Stimulated activated CD4-positive, alpha-beta T cell treated with anti-CD3 and anti-CD28 coated beads, Interleukin-2, amount 100 ng/mL, for 4 hours (primary cell): Measurements from ENCODE around the gene ANKRD13C.

Source experiments
- DNase-seq: peaks from one replicate; pipeline ENCODE4 v3.0.0-alpha.2; 2020; ENCODE audit warnings: low read depth

Gene ANKRD13C

DNA sequence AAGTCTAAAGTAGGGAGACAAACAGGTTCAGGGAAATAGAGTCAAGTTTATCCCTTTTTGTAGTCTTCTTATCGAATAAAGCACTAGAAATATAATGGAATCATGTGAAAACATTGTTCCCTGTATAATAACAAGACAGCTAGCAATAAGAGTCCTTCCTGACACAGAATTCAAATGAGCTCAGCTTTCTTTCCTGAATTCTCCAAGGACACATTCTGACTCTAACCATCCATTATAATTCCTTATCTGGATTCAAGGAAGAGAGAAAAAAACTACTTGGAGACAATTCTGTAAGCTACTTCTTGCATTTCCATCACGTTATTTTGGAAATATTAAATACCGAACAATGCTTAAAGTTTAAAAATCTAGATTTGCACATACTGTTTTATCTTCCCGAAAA lies 58.8 kb downstream of the ANKRD13C start:
- no peak for DNase-seq

DNA sequence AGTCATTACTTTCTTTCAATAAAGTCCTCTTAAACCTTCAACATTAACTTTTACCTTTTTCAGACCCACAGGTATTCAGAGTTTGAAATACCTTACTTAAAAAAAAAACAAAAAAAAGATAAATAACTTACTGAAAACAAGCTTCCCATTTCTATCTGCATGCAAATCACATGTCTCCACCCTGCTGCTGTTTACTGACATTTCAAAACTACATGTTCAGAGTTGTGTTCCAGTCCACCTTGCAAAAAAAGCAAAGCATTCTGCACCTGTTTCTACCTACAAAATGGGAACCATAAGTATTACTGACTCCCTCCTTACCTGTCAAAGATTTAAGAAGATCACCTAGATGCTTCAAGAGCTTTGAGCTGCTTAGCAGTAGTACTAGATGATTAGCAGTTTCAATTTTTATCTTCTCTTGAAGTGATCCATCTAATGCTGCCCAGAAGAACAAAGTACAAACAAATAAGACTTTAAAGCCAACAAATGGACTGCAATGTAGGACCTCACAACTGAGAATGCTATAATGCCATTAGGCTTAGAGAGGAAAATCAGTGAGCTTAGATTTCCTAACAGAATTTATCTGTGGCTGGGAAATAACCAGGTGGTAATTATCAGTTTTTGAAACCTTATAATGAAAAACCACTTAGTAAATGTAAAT lies 61.2 kb downstream of the ANKRD13C start:
- DNase-seq = no peak

DNA sequence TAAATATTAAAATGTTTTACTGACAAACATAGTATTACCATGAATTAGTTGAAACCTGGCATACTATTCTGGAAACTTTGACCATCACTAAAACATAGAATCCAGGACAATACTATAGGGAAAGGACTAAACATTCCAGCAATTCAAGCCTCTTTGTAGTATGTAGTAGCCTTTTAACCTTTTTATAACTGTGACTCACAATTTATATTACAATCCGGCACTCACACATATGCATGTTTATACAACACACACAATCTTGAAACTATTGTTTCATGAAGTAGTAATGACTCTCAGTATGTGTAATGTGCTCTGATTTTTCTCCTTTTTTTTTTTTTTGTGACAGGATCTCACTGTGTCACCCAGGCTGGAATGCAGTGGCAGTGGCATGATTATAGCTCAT lies 64.3 kb downstream of the ANKRD13C start:
- no peak for DNase-seq

DNA sequence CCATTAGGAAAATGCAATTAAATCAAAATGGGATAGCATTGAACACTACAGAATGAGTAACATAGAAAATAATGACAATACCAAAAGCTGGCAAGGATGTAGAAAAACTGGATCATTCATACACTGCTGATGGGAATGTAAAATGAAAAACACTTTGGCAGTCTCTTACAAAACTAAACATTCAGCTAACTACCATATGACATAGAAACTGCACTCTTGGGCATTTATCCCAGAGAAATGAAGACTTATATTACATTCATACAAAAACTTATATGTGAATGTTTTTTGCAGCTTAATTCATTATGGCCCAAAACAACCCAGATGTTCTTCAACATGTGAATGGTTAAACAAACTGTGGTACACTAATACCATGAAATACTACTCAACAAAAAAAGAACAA lies 66.4 kb downstream of the ANKRD13C start:
- no peak for DNase-seq

DNA sequence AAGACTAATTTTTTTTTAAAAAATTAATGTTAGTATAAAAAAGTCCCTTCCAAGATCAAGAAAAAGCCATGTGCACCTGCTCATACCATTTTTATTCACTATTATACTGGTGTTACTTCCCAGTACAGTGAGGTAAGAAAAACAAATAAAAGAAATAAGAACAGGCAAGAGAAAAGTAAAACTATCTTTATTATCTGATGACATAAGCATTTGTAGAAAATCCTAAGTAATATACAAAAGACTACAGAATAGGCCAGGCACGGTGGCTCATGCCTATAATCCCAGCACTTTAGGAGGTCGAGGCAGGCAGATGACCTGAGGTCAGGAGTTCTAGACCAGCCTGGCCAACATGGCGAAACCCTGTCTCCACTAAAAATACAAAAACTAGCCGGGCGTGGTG lies 68.1 kb downstream of the ANKRD13C start:
- DNase-seq = no peak

DNA sequence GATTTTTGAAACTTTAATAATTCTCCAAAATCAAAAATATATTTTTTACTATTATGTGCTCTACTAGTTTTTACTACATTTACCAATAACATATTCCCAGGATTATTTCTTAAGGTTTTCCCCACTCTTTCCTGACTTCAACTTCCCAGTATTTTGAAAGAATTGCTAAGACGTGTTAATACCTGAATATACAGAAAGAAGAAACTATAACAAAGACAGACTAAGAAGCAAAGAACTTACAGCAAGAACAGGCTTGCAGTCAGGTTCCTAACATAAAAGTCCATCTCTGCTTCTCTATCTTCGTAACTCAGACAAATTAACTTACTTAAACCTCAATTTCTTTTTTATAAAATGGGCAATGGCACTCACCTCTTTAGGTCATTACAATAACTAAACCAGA lies 70.2 kb downstream of the ANKRD13C start:
- no peak for DNase-seq

DNA sequence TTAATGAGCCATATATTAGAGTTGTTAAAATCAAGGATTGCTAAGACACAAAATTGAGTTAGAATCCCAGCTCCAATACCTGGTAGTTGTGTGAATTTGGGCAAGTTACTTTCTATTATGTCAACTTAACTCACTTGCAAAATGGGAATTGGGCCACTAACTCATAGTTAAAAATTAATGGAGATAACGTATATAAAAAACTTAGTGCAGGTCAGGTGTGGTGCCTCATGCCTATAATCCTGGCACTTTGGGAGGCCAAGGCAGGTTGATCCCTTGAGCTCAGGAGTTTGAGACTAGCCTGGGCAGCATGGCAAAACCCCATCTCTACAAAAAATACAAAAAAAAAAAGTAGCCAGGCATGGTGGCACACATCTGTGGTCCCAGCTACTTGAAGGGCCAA lies 75.8 kb downstream of the ANKRD13C start:
- DNase-seq = no peak

DNA sequence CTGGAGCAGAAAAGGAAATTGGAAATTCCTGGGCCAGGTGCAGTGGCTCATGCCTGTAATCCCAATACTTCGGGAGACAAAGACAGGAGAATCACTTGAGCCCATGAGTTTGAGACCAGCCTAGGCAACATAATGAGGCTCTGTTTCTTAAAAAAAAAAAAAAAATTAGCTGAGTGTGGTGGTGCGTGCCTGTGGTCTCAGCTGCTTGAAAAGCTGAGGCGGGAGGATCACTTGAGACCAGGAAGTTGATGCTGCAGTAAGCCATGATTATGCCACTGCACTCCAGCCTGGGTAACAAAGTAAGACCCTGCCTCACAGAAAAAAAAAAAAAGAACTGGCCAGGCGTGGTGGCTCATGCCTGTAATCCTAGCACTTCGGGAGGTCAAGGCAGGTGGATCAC lies 76.6 kb downstream of the ANKRD13C start:
- DNase-seq = no peak

DNA sequence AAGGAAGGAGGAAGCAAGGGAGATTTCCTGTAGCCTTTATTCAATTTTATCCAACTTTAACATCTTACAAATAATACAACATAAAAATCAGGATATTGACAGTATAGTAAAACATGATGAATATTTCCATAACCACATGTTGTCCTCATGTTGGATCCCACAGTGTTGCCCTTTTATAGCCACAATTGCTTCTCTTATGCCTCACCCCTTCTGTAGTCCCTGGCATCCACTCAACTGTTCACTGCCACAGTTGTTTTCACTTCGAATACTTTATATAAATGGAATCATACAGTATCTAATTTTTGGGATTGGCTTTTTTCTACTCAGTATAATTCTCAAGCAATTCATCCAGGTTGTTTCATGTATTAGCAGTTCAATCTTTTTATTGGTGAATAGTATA lies 88.6 kb downstream of the ANKRD13C start:
- no peak for DNase-seq

DNA sequence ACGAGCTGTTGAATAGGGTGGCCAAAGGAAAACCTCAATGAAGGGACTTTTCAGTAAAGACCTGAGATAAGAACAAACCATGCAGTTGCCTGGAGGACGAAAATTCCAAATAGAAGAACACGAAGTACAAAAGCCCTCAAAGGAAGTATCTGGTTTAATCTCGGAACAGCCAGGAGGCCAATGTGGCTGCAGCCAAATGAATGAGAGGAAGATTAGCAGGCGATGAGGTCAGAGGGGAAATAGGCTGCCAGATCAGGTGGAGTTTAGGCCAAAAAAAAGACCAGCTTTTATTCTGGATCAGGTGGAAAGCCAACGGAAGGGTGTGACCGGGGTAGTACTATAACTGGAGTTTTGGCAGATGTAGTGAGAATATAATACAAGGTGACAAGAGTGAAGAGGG lies 89.7 kb downstream of the ANKRD13C start:
- no peak for DNase-seq

DNA sequence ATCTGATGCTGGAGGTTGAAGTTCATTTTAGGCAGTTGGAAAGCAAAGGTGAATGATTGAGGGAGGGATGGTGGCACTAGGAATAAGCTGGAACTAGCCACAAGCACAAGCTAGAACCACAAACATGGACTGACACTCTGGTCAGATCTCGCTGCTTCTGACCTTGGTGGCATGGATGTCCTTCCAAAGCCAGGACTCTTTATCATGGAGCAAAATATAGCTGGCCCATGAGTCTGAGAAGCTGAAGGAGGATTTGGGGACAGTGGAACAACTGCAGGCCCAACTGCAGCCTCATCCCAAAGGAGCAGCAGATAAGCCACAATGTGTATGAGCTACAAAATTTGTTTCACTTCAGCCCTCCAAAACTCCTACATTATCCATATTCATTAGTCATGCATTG lies 97.9 kb downstream of the ANKRD13C start:
- DNase-seq = no peak

DNA sequence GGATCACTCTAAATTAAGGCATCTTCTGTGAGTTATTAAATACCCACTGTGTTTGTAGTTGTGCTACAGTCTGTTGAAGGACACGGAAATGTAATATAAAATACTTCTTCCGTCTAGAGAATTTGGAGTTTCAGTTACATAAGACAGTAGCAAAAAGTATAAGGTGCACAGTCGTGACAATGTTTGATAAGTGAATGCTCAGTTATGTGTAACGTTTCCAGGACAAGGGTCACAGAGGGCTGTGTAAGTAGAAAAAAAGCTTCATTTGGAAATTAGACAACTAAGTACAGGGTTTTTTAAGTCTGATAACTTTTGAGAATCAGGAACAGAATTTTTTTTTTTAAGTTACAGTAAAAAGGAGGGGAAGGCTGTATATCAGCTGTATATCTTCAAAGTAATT lies 105.8 kb downstream of the ANKRD13C start:
- DNase-seq = no peak

DNA sequence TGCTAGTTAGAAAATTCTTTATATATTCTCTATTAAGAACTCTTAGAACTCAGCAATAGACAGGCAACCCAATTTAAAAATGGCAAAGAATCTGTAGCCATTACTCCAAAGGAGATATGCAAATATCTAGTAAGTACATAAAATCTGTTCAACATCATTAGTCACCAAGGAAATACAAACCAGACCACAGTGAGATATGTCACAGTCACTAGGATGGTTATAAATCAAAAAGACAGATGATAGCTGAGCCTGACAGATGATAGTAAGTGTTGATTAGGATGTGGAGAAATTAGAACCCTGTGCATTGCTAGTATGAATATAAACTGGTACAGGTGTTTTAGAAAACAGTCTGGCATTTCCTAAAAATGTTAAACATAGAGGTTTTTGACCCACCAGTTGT lies 106.8 kb downstream of the ANKRD13C start:
- DNase-seq = no peak

DNA sequence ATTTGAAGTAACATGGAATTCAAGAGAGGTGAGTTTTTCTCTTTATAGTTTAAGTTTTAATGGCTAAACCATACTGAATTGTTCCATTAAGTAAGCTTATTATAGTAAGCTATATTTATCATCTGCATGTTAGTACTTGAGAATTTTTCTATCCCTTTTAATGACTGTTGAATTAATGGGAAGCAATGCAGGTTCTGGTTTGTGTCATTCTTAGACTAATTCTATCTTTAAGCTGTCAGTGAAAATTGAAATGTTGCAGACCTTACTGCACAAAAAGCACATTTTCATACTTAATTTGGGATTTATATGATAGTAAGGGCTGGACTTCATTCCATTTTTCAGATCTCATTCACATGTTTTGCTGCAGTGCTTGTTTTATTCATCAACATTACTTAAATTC lies 107.4 kb downstream of the ANKRD13C start:
- DNase-seq = no peak

DNA sequence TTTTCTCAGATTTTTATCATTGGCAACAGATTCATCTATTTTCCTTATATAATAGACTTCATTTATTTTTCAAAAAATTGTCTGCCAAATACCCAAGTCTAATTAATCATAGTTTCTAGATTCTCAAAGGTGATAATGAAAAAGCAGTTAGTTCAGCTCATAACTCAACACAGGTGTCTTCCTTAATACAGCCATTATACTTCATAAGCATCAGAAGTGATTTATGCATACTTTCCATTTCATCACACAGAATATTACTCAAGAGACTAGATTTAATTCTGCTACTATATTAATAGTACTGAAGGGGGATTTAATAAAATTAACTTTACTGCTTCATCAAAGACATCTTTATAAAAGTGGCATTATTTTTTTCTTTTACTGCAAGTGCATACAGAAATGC lies 114.6 kb downstream of the ANKRD13C start:
- DNase-seq = no peak

DNA sequence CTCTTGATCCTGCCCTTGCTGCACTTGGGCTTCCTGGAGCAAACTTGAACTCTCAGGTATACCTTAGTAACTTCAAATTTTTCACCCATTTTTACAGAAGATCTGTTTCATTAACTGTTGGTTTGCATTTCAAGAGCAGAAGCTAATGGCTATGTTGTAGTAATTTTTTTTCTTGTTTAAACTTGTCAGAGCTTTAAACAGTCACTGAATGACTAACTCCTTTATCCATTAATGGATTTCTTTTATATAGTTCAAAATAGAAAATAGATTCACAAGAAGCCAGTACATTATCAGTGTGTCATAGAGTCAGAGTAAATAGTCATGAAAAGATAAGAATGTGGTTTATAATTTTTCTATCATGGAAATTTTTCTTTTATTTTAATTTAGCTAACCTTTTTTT lies 119.8 kb downstream of the ANKRD13C start:
- no peak for DNase-seq

DNA sequence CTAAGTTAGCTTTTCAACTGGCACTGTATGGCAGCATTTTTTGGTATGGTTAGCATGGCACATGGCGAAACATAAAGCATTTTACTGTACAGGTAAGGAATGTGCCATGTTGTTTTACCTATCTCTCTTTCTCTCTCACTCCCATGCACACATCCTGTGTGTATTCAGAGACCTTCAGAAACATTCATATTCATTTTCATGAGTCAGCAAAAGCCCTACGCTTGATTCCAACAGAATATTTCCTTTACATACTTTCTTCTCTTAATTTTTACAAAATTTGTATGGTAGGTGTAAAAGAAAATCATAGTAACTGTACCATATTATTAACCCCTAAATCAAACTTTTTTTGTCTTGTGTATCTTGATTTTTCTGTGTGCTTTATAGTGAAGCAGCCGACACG lies 123.0 kb downstream of the ANKRD13C start:
- no peak for DNase-seq

DNA sequence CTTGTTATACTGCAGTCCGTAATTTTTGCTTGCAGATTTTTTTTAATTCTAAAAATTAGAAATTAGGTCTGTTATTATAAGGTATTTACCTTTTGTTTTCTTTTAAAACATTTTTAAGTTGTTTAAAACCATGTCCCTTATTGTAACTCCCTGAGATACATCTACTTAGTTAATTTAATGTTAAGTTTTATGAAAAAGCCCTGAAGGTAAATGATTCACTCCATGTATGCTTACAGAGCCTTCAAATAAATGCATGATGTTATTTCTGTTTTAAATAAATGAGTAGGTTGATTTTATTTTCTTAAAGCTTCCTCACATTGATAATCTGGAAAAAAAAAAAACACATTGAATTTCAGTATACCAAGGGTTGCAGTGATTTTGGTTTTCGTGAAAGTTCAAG lies 125.9 kb downstream of the ANKRD13C start:
- no peak for DNase-seq

DNA sequence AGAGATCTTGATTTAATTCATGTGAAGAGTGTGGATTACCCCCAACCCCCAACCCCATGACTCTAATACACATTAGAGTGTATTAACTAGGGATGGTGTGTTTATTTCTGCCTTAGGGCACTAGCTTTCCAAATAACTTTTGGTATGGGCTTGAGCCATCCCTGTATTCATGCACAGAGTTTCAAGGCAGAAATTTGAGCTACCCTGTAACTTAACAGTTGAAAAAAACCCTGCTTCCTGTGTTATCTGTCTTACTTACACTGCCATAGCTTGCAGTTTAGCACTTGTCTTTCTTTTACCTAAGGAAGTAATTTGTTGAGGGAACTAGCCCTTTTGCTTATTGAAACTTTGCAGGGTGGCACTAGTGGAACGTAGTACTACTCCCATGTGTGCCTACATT lies 127.1 kb downstream of the ANKRD13C start:
- no peak for DNase-seq

DNA sequence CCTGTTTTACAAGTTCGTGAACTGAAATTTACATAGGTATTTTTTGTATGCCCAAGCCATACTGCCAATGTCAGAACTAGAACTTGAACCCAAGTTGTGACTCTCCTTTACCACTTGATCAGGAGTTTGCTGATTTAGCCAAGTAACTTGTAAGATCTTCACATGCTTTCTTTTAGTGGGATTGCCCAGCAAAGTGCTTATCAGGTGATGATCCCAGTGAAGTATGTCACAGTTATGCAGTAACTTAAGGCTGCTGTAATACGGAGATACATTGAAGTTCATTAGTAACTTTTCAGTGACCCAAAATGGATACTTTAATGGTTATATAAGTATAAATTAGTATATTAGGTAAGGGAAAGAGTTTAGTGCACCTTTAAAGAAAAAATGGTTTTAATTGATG lies 129.6 kb downstream of the ANKRD13C start:
- DNase-seq = no peak

DNA sequence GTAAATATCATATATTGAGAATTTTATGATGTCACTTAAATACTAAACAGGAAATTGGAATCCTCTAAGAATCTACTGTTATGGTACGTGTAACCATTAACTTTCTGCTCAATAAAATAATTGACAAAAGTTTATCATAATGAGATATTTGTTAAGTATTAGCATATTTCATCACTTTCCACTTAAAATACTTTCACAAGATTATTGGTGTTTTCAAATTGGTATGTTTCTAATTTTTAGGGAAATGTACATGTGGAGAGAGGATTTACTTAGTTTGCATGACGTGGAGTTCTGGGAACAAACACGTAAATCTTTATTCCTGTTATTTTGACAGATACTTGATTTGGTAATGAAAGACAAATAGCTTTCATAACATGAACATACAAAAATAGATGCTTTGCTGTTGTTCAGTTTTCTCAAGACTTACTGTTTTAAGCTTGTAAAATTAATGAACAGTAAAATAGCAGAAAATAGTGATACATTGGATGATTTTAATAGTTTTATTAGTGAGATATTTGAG lies 131.7 kb downstream of the ANKRD13C start:
- no peak for DNase-seq

DNA sequence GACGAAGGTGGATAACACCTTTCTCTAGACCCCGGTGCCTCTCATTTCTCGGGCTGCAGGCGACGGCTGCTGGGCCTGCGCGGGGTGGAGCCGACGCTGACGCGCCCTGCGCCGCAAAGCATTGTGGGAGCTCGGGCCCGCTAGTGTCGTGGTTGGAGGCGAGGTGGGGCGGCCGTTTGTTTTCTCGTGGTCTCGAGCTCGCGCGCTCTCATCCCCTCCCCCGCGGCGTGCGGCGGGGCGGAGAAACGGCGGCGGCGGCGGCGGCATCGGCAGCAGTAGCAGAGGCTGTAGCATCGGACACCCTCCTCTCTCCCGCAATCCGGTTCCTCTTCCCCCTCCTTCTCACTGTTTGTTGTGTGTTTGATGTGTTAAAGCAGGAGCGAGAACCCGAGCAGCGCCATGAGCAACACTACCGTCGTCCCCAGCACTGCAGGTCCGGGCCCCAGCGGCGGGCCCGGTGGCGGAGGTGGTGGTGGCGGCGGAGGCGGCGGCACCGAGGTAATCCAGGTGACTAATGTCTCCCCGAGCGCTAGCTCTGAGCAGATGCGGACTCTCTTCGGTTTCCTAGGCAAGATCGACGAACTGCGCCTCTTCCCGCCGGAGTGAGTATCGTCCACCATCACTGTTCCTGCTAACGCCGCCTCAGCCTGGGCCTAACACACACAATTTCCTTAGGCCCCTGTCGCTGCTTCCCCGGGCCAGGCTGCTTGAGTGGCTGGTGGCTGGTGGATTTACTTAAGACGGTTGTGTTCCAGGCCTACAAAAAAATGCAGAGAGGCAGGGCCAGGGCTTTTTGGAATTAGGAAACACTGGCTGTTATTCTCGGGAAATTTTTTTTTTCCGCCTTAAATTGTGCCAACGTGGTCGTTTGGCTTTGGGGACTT lies 133.0 kb downstream of the ANKRD13C start, which contains the start of gene SRSF11:
TSS of gene SRSF11 (plus strand) at position 143 of the 884 bp plus-strand sequence. CDS start at position 400, 257 bp downstream.
- DNase-seq = peak; percentile 93

DNA sequence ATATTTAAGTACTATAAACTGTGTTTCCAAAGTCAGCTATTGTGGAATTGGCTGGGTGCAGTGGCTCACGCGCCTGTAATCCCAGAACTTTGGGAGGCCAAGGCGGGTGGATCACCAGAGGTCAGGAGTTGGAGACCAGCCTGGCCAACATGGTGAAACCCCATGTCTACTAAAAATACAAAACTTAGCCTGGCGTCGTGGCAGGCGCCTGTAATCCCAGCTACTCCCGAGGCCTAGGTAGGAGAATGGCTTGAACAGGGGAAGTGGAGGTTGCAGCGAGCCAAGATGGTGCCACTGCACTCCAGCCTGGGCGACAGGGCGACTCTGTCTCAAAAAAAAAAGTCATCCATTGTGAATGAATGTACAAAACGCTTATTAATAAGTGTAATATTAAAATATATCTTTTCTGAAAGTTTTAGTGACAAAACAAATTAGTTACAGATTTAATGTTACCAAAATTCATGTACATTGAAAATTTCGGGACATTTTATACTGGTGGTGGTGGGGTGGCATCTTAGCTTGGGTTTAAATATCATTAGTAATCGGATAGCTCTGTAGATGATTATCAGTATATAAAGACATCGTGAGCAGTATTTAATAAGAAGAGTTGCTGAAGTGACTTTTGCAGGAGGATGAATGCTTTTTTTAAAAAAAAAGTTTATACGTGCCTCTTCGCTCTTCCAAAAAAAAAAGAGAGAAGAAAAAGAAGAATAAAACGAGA lies 133.8 kb downstream of the ANKRD13C start:
- DNase-seq = no peak
